Measurements from ENCODE around the gene CCDC86. TPM values are rescaled to one million over a fixed set of nuclear protein-coding genes. Genes with fewer than 3 reads are reported as not detected.

CCDC86 gene
- total RNA-seq, 1 experiment from 2014 or later: 11.4 TPM

GRCh38 chr11:60871378-60872061 is 29.6 kb downstream of the CCDC86 start:
- peak; percentile 65 for DNase-seq
- Histone ChIP-seq H3K27me3 (no peaks in the 10 kb centered on the region), H3K36me3 (no peaks in the 10 kb centered on the region), H3K9me3 (no peaks in the 10 kb centered on the region), H3K4me3 (no peak overlapping the region)

GRCh38 chr11:60872124-60872960 is 30.4 kb downstream of the CCDC86 start:
- Histone ChIP-seq H3K4me3 (no peak overlapping the region), H3K9me3 (no peaks in the 10 kb centered on the region), H3K27me3 (no peaks in the 10 kb centered on the region), H3K36me3 (no peaks in the 10 kb centered on the region; the same call in 1 of the 2 replicates)
- DNase-seq: peak; percentile 80

GRCh38 chr11:60872961-60873524 is 31.1 kb downstream of the CCDC86 start:
- Histone ChIP-seq H3K36me3 (no peaks in the 10 kb centered on the region; the same call in 1 of the 2 replicates), H3K4me3 (no peak overlapping the region), H3K9me3 (no peaks in the 10 kb centered on the region), H3K27me3 (no peaks in the 10 kb centered on the region)
- peak; percentile 75 for DNase-seq

- no peaks in the 10 kb centered on the region for H3K9me3 ChIP-seq
- H3K36me3 ChIP-seq: no peaks in the 10 kb centered on the region; the same call in 1 of the 2 replicates
- H3K4me3 ChIP-seq: no peak overlapping the region
- no peak for DNase-seq
- H3K27me3 ChIP-seq: no peaks in the 10 kb centered on the region
Measured at GRCh38 chr11:60873533-60873932, 31.6 kb downstream of the CCDC86 start.

- Histone ChIP-seq H3K4me3 (no peak overlapping the region), H3K27me3 (no peaks in the 10 kb centered on the region)
- DNase-seq: no peak
Measured at GRCh38 chr11:60874421-60875365, 32.8 kb downstream of the CCDC86 start.

GRCh38 chr11:60875366-60876167 is 33.7 kb downstream of the CCDC86 start:
- no peaks in the 10 kb centered on the region for H3K27me3 ChIP-seq
- no peak for DNase-seq
- H3K36me3 ChIP-seq: peaks cover 5% of the 10 kb centered on the region
- H3K4me3 ChIP-seq: no peak overlapping the region
- no peaks in the 10 kb centered on the region for H3K9me3 ChIP-seq

More at GRCh38 chr11:60874421-60875365, 32.8 kb downstream of the CCDC86 start:
- Histone ChIP-seq H3K9me3 (no peaks in the 10 kb centered on the region), H3K36me3 (no peaks in the 10 kb centered on the region; the same call in none of the 2 replicates)

GRCh38 chr11:60876168-60876485 is 34.2 kb downstream of the CCDC86 start:
- no peaks in the 10 kb centered on the region for H3K9me3 ChIP-seq
- no peaks in the 10 kb centered on the region for H3K27me3 ChIP-seq
- no peak overlapping the region for H3K4me3 ChIP-seq
- DNase-seq: no peak
- H3K36me3 ChIP-seq: peaks cover 7% of the 10 kb centered on the region

- DNase-seq: no peak
- peaks cover 11% of the 10 kb centered on the region for H3K36me3 ChIP-seq
- H3K4me3 ChIP-seq: no peak overlapping the region
- H3K9me3 ChIP-seq: no peaks in the 10 kb centered on the region
- H3K27me3 ChIP-seq: no peaks in the 10 kb centered on the region
Measured at GRCh38 chr11:60878245-60879101, 36.6 kb downstream of the CCDC86 start.

GRCh38 chr11:60879104-60879503 is 37.2 kb downstream of the CCDC86 start:
- no peak for DNase-seq
- H3K36me3 ChIP-seq: peaks cover 11% of the 10 kb centered on the region
- H3K27me3 ChIP-seq: no peaks in the 10 kb centered on the region
- H3K9me3 ChIP-seq: no peaks in the 10 kb centered on the region
- no peak overlapping the region for H3K4me3 ChIP-seq

- Histone ChIP-seq H3K4me3 (no peak overlapping the region), H3K27me3 (no peaks in the 10 kb centered on the region), H3K36me3 (peaks cover 11% of the 10 kb centered on the region), H3K9me3 (no peaks in the 10 kb centered on the region)
- no peak for DNase-seq
Measured at GRCh38 chr11:60879971-60880588, 38.2 kb downstream of the CCDC86 start.

GRCh38 chr11:60880643-60881282 is 38.9 kb downstream of the CCDC86 start:
- H3K4me3 ChIP-seq: no peak overlapping the region
- H3K27me3 ChIP-seq: no peaks in the 10 kb centered on the region
- DNase-seq: no peak
- 0 out of 2 replicates have a peak, but pooled peaks cover 2% of the 10 kb centered on the region for H3K9me3 ChIP-seq
- H3K36me3 ChIP-seq: peaks cover 11% of the 10 kb centered on the region

GRCh38 chr11:60887556-60887955 is 45.6 kb downstream of the CCDC86 start:
- DNase-seq: peak; percentile 26
- H3K27me3 ChIP-seq: no peaks in the 10 kb centered on the region
- no peak overlapping the region for H3K4me3 ChIP-seq
- H3K9me3 ChIP-seq: 0 out of 2 replicates have a peak, but pooled peaks cover 2% of the 10 kb centered on the region
- peaks cover 15% of the 10 kb centered on the region for H3K36me3 ChIP-seq

- H3K27me3 ChIP-seq: no peaks in the 10 kb centered on the region
- no peak overlapping the region for H3K4me3 ChIP-seq
- peaks cover 36% of the 10 kb centered on the region for H3K36me3 ChIP-seq
- no peak for DNase-seq
- H3K9me3 ChIP-seq: 0 out of 2 replicates have a peak, but pooled peaks cover 2% of the 10 kb centered on the region
Measured at GRCh38 chr11:60889869-60890311, 48.0 kb downstream of the CCDC86 start.

- 0 out of 2 replicates have a peak, but pooled peaks cover under 1% of the 10 kb centered on the region for H3K9me3 ChIP-seq
- no peaks in the 10 kb centered on the region for H3K27me3 ChIP-seq
- H3K36me3 ChIP-seq: peaks cover 44% of the 10 kb centered on the region
- no peak overlapping the region for H3K4me3 ChIP-seq
- no peak for DNase-seq
Measured at GRCh38 chr11:60890696-60891095, 48.8 kb downstream of the CCDC86 start.
